Measurements from ENCODE around the gene PRDX2. TPM values are rescaled to one million over a fixed set of nuclear protein-coding genes. Genes with fewer than 3 reads are reported as not detected.
"Not testable (repeated sequence)": the region's sequence is repeated elsewhere in the genome, so short reads cannot be mapped to it uniquely, and the experiment has no call there.

Gene PRDX2
- total RNA-seq, 3 donors from 2014 or later, result 225 to 266 (median 256) TPM

DNA sequence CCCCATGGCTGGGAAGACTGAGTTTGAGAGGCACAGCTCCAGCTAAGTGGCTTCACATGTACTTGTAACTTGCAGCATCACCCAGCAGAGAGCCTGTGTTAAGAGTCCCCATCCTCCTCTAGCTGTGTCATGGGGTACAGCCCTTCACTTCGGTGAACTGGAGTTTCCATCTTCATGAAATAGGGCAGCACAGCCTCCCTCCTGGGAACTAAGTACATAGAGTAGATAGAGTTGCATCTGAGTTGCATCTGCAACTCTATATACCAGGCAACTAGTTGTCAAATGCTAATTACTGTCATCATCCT, 1.2 kb downstream of the PRDX2 start:
- intact Hi-C loops (cut with DNase I, micrococcal nuclease), result no loop called here
- H3K36me3 ChIP-seq (ENCODE audit: low read depth), result no peaks in the 10 kb centered on the region
- ATAC-seq (no peak), DNase-seq (no peak)
- no peaks in the 10 kb centered on the region for H3K9me3 ChIP-seq
- H3K4me1 ChIP-seq (ENCODE audit: low read depth), result peaks cover 21% of the 10 kb centered on the region
- no peak overlapping the region for H3K4me3 ChIP-seq
- TF ChIP-seq, protein P1, sequence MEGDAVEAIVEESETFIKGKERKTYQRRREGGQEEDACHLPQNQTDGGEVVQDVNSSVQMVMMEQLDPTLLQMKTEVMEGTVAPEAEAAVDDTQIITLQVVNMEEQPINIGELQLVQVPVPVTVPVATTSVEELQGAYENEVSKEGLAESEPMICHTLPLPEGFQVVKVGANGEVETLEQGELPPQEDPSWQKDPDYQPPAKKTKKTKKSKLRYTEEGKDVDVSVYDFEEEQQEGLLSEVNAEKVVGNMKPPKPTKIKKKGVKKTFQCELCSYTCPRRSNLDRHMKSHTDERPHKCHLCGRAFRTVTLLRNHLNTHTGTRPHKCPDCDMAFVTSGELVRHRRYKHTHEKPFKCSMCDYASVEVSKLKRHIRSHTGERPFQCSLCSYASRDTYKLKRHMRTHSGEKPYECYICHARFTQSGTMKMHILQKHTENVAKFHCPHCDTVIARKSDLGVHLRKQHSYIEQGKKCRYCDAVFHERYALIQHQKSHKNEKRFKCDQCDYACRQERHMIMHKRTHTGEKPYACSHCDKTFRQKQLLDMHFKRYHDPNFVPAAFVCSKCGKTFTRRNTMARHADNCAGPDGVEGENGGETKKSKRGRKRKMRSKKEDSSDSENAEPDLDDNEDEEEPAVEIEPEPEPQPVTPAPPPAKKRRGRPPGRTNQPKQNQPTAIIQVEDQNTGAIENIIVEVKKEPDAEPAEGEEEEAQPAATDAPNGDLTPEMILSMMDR (IDR thresholded peaks at IDR 0.05), result no peak

DNA sequence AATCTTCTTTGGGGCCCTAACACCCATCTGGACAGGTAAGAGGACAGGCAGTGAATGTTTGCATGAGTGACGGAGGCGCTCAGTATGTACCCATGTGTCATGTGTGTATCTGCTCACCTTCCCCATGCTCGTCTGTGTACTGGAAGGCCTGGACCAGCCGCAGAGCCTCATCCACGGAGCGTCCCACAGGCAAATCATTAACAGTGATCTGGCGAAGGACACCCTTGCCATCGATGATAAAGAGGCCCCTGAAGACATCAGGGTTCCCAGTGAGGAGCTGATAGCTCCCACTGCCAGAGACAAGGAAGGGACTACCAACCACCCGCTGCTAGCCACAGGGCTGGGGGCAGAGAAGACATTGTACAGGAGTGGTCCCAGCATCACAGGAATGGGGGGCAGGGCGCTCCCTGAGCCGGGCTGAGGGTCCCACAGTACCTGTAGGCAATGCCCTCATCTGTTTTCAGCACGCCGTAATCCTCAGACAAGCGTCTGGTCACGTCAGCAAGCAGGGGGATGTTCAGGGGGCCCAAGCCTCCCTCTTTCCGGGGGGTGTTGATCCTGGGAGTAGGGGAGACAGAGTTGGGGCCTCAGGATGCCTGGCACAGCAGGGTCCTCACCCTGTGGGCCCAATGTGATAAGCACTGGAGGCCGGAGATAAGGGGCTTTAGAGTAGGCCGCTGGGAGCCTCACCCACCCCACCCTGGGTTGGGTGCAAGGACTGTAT, 1.7 kb downstream of the PRDX2 start:
- ATAC-seq (no peak), DNase-seq (peak in 2 of 3 donors; percentile 35 to 43)
- H3K4me3 ChIP-seq, result no peak overlapping the region
- intact Hi-C loops (cut with DNase I, micrococcal nuclease), result loop anchor here (5.0 kb wide), 1 partner anchor 38 kb away; no protein-coding TSS in a partner anchor
- no peaks in the 10 kb centered on the region for H3K9me3 ChIP-seq
- no peaks in the 10 kb centered on the region for H3K36me3 ChIP-seq (ENCODE audit: low read depth)
- peaks cover 24% of the 10 kb centered on the region for H3K4me1 ChIP-seq (ENCODE audit: low read depth)
- TF ChIP-seq, protein P1 (IDR thresholded peaks at IDR 0.05), result no peak

DNA sequence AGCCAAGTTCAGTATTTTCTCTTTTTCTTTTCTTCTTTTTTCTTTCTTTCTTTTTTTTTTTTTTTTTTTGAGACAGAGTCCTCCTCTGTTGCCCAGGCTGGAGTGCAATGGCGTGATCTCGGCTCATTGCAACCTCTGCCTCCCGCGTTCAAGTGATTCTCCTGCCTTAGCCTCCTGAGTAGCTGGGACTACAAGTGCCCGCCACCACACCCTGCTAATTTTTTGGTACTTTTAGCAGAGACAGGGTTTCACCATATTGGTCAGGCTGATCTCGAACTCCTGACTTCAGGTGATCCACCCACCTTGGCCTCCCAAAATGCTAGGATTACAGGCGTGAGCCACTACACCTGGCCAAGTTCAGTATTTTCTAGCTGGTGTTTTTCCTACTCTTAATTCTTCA, 4.0 kb downstream of the PRDX2 start:
- intact Hi-C loops (cut with DNase I, micrococcal nuclease), result loop anchor here (2.0 to 5.0 kb wide), 2 partner anchors 21 to 35 kb away; no protein-coding TSS in a partner anchor
- ATAC-seq; H3K4me3 ChIP-seq; H3K36me3 ChIP-seq (ENCODE audit: low read depth); DNase-seq; H3K9me3 ChIP-seq: not testable (repeated sequence)
- H3K4me1 ChIP-seq (ENCODE audit: low read depth), result peaks cover 28% of the 10 kb centered on the region

DNA sequence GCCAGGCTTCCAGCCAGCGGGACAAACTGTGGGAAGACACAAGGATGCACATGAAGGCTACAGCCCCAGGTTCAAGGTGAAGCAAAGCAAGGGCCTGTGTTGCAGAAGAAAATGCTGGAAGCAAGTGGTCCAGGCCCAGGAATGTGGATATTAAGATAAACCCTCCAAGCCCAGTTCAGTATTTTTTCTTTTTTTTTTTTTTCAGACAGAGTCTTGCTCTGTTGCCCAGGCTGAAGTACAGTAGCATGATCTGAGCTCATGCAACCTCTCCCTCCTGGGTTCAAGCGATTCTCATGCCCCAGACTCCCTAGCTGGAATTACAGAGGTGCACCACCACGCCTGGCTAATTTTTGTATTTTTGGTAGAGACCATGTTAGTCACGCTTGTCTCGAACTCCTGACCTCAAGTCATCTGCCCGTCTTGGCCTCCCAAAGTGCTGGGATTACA, 4.4 kb downstream of the PRDX2 start:
- Histone ChIP-seq H3K36me3 (ENCODE audit: low read depth) (no peaks in the 10 kb centered on the region), H3K9me3 (no peaks in the 10 kb centered on the region), H3K4me1 (ENCODE audit: low read depth) (peaks cover 28% of the 10 kb centered on the region), H3K4me3 (no peak overlapping the region)
- TF ChIP-seq, protein P1 (IDR thresholded peaks at IDR 0.05), result no peak
- DNase-seq (no peak), ATAC-seq (no peak)
- intact Hi-C loops (cut with DNase I, micrococcal nuclease), result loop anchor here (2.0 to 5.0 kb wide), 2 partner anchors 20 to 35 kb away; no protein-coding TSS in a partner anchor

DNA sequence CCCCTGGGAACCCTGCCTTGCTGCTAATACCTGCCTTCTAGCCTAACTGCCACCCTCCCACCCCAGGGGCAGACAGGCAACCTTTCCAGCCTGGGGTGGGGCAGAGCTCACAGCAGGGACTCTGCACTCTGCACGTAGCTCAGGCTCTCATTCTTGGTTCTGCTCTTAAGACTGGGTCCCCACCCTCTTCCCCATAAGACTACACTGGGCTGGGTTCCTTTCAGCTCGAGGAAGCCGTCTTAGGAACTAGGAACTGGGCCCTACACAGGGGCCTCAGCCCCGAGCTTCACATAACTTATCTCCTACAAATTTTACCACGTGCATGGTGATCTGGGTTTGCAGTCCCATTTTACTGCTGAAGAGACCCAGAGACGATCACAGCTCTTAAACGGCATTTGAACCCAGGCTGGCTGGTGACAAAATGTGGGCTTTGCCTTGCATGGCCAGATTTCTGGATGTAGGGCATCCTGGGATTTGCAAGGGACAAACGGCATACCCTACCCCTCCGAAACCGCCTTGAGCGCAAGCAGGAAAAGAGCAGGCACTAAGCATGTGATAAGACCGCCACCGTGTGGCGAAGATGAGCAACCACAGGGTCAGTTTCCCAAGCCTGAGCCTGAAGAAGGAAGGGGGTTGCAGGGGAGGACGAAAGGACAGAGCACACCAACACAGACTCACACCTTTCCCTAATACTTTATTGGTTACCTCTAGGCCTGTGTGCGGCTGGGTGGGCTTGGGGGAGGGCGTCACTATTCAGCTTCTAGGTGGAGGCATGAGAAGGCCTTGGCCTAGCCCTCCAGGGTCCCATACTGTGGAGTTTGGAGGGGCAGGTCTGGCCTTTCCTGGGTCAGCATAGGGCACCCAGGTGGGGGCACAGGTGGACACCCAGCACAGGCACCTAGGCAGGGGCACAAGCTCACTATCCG, 5.2 kb downstream of the PRDX2 start:
- peaks cover 28% of the 10 kb centered on the region for H3K4me1 ChIP-seq (ENCODE audit: low read depth)

More for the DNA sequence above, 5.2 kb downstream of the PRDX2 start:
- ATAC-seq, result peak; percentile 43
- Histone ChIP-seq H3K36me3 (ENCODE audit: low read depth) (no peaks in the 10 kb centered on the region), H3K4me3 (no peak overlapping the region), H3K9me3 (no peaks in the 10 kb centered on the region)
- intact Hi-C loops (cut with DNase I, micrococcal nuclease), result loop anchor here (2.0 to 5.0 kb wide), 2 partner anchors 20 to 34 kb away; no protein-coding TSS in a partner anchor
- TF ChIP-seq, protein P1 (IDR thresholded peaks at IDR 0.05), result peak; percentile 86
- peak; percentile 78 to 79 (median 78) for DNase-seq
